HEK293T (cell line): ENCODE measurements around the gene KAZALD1.

ENCODE experiments used
- CTBP1 ChIP-seq: fragments of 450-650 bp; IDR thresholded peaks from 2 replicates; pipeline ENCODE4 v1.6.1; 2016; ENCODE audit warnings: borderline replicate concordance
- ELF4 ChIP-seq: fragments of 450-650 bp; IDR thresholded peaks from 2 replicates; pipeline ENCODE4 v1.6.1; 2017; ENCODE audit warnings: antibody characterized with exemption
- FOXM1 ChIP-seq: fragments of 450-650 bp; IDR thresholded peaks from 2 replicates; pipeline ENCODE4 v1.6.1; 2017; ENCODE audit warnings: mild to moderate bottlenecking, borderline replicate concordance
- NFRKB ChIP-seq: fragments of 450-650 bp; IDR thresholded peaks from 2 replicates; pipeline ENCODE4 v1.6.1; 2016; ENCODE audit warnings: mild to moderate bottlenecking, moderate library complexity
- ZNF384 ChIP-seq: fragments of 450-650 bp; IDR thresholded peaks from 2 replicates; pipeline ENCODE4 v1.6.1; 2016

DNA sequence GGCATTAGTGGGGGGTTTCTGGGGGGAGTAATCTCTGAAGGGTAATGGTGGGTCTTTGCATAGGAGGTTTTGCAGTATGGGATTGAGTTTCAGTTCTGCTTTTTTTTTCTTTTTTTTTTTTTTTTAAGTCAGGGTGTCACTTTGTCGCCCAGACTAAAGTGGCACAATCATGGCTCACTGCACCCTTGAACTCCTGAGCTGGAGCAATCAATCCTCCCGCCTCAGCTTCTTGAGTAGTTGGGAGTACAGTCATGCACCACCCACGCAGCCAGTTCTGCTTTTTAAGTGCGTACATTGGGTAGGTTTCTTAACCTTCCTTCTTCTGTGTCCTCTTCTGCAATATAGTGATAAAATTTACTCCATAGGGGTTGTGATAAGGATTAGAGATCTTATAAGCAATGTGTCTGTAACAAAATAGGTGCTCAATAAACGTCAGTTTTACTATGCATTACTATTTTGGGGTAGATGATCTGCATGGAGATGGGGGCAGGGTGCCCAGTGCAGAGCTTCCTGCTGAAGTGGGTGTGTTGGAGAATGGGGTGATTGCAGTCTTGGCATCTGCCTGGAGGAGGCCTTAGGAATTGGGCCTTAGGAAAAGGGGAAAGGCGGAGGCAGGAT is 9.6 kb downstream of the KAZALD1 start:
- no peak for TF ChIP-seq ZNF384
- no peak for TF ChIP-seq ELF4
- TF ChIP-seq NFRKB, result no peak
- no peak for TF ChIP-seq FOXM1
- TF ChIP-seq CTBP1, result no peak
